Hepatocyte (in vitro differentiated cells): Measurements from ENCODE around the gene RASAL3. TPM values are rescaled to one million over a fixed set of nuclear protein-coding genes. Genes with fewer than 3 reads are reported as not detected.

ENCODE experiments used
- DNase-seq: peaks from one replicate; pipeline ENCODE4 v3.0.0-alpha.2; 2016; ENCODE audit warnings: low spot score
- H2AFZ ChIP-seq: fragments of 200-600 bp; sonication (generic); 2 replicates; pipeline ENCODE4 v1.6.0; 2016; ENCODE audit warnings: antibody characterized with exemption, mild to moderate bottlenecking
- H3K27ac ChIP-seq: fragments of 200-600 bp; sonication (generic); 2 replicates; pipeline ENCODE4 v1.5.1; 2016; ENCODE audit warnings: mild to moderate bottlenecking
- H3K27me3 ChIP-seq: fragments of 200-600 bp; sonication (generic); 2 replicates; pipeline ENCODE4 v1.6.1; 2016
- H3K36me3 ChIP-seq: fragments of 200-600 bp; sonication (generic); replicated peaks from 2 replicates; pipeline ENCODE4 v1.5.1; 2016; ENCODE audit warnings: low read depth; ENCODE audit not compliant: insufficient read depth
- H3K4me1 ChIP-seq: fragments of 200-600 bp; sonication (generic); 2 replicates; pipeline ENCODE4 v1.5.1; 2016; ENCODE audit warnings: mild to moderate bottlenecking, moderate library complexity; ENCODE audit not compliant: insufficient read depth
- H3K4me2 ChIP-seq: fragments of 200-600 bp; sonication (generic); 2 replicates; pipeline ENCODE4 v1.6.0; 2016
- H3K4me3 ChIP-seq: fragments of 200-600 bp; sonication (generic); 2 replicates; pipeline ENCODE4 v1.5.1; 2016; ENCODE audit warnings: mild to moderate bottlenecking
- H3K79me2 ChIP-seq: fragments of 200-600 bp; sonication (generic); 2 replicates; pipeline ENCODE4 v1.6.0; 2017; ENCODE audit warnings: mild to moderate bottlenecking
- H3K9me2 ChIP-seq: fragments of 200-600 bp; sonication (generic); replicated peaks from 2 replicates; pipeline ENCODE4 v1.6.0; 2017; ENCODE audit warnings: mild to moderate bottlenecking; ENCODE audit not compliant: insufficient read depth
- H3K9me3 ChIP-seq: fragments of 200-600 bp; sonication (generic); 2 replicates; pipeline ENCODE4 v1.5.1; 2016; ENCODE audit warnings: low read depth, mild to moderate bottlenecking
- H4K20me1 ChIP-seq: fragments of 200-600 bp; sonication (generic); 2 replicates; pipeline ENCODE4 v1.6.0; 2016; ENCODE audit warnings: mild to moderate bottlenecking; ENCODE audit not compliant: insufficient read depth, poor library complexity, severe bottlenecking
- CTCF ChIP-seq: fragments of 200-600 bp; sonication (generic); IDR thresholded peaks from 2 replicates; pipeline ENCODE4 v1.5.1; 2016; ENCODE audit warnings: antibody characterized with exemption, mild to moderate bottlenecking; ENCODE audit not compliant: poor library complexity
- EZH2 ChIP-seq: fragments of 200-600 bp; sonication (generic); IDR thresholded peaks from 2 replicates; pipeline ENCODE4 v1.6.1; 2016; ENCODE audit warnings: antibody characterized with exemption, mild to moderate bottlenecking, borderline replicate concordance
- EZH2phosphoT487 ChIP-seq: fragments of 200-600 bp; sonication (generic); IDR thresholded peaks from one replicate; pipeline ENCODE4 v1.6.1; 2018; ENCODE audit warnings: antibody characterized with exemption, mild to moderate bottlenecking, low read depth, moderate library complexity; ENCODE audit not compliant: unreplicated experiment, severe bottlenecking
- WGBS: methylation state at CpG from one replicate; pipeline ENCODE4 v1.1.6; 2016; ENCODE audit warnings: low lambda C conversion rate; ENCODE audit errors: missing lambda C conversion rate; 5-methylcytosine and 5-hydroxymethylcytosine counted together
- polyA plus RNA-seq: library from polyadenylated mRNA; unstranded; fragments of >200 nt; fragmentation: Nextera tagmentation; extraction: Ambion mirVana; gene quantifications from 2 replicates; pipeline ENCODE4 v1.2.1, GENCODE V29; 2016
- total RNA-seq: library from RNA; depleted of rRNA; stranded (reverse); fragments of >200 nt; gene quantifications from 2 replicates; pipeline ENCODE4 v1.2.3, GENCODE V29; 2014

RASAL3 gene
- total and polyA plus RNA-seq, 2 experiments from 2014 or later: 0.07 to 0.23 TPM

- Histone ChIP-seq H2AFZ (no peak overlapping the region), H3K27me3 (no peaks in the 10 kb centered on the region)
- WGBS: 81% methylated on average over 2 of the region's 2 CpGs
Observed at GRCh38 chr19:15438124-15438496, 26.2 kb downstream of the RASAL3 start.

GRCh38 chr19:15437355-15438123, 26.8 kb downstream of the RASAL3 start:
- no peak overlapping the region for H3K4me2 ChIP-seq
- DNase-seq: no peak
- H4K20me1 ChIP-seq: no peaks in the 10 kb centered on the region
- H3K4me3 ChIP-seq: no peak overlapping the region
- H3K27me3 ChIP-seq: no peaks in the 10 kb centered on the region
- H3K9me2 ChIP-seq: no peaks in the 10 kb centered on the region
- H3K36me3 ChIP-seq: no peaks in the 10 kb centered on the region
- H3K4me1 ChIP-seq: peaks cover 5% of the 10 kb centered on the region
- no peak overlapping the region for H3K27ac ChIP-seq
- 89% methylated on average over 10 of the region's 10 CpGs for WGBS
- no peaks in the 10 kb centered on the region for H3K79me2 ChIP-seq
- H2AFZ ChIP-seq: no peak overlapping the region
- TF ChIP-seq CTCF (no peak), EZH2 (no peak), EZH2phosphoT487 (no peak)
- no peaks in the 10 kb centered on the region for H3K9me3 ChIP-seq

More at GRCh38 chr19:15438124-15438496, 26.2 kb downstream of the RASAL3 start:
- H3K4me1 ChIP-seq: peaks cover 5% of the 10 kb centered on the region
- no peak overlapping the region for H3K4me3 ChIP-seq
- DNase-seq: no peak
- no peaks in the 10 kb centered on the region for H3K36me3 ChIP-seq
- H3K4me2 ChIP-seq: no peak overlapping the region
- no peaks in the 10 kb centered on the region for H4K20me1 ChIP-seq
- H3K9me2 ChIP-seq: no peaks in the 10 kb centered on the region
- TF ChIP-seq EZH2 (no peak), EZH2phosphoT487 (no peak), CTCF (no peak)
- H3K79me2 ChIP-seq: no peaks in the 10 kb centered on the region
- H3K27ac ChIP-seq: no peak overlapping the region
- no peaks in the 10 kb centered on the region for H3K9me3 ChIP-seq

GRCh38 chr19:15436826-15437110, 27.6 kb downstream of the RASAL3 start:
- no peak overlapping the region for H3K4me3 ChIP-seq
- 95% methylated on average over 13 of the region's 15 CpGs for WGBS
- no peak for DNase-seq
- H3K9me2 ChIP-seq: no peaks in the 10 kb centered on the region
- TF ChIP-seq CTCF: no peak
- no peak for TF ChIP-seq EZH2
- TF ChIP-seq EZH2phosphoT487: no peak
- no peak overlapping the region for H3K4me2 ChIP-seq
- no peak overlapping the region for H2AFZ ChIP-seq
- H3K27me3 ChIP-seq: no peaks in the 10 kb centered on the region
- no peaks in the 10 kb centered on the region for H3K9me3 ChIP-seq
- H4K20me1 ChIP-seq: no peaks in the 10 kb centered on the region
- H3K79me2 ChIP-seq: peaks cover 5% of the 10 kb centered on the region
- peaks cover 5% of the 10 kb centered on the region for H3K4me1 ChIP-seq
- no peak overlapping the region for H3K27ac ChIP-seq
- no peaks in the 10 kb centered on the region for H3K36me3 ChIP-seq
